HG03571 (cell line): Measurements from ENCODE around the gene KCNN3.

ENCODE experiments used
- ATAC-seq: cut with Tn5 transposase; IDR thresholded peaks from one replicate; pipeline ENCODE4 v1.9.1; 2021; ENCODE audit not compliant: unreplicated experiment

The KCNN3 gene

DNA sequence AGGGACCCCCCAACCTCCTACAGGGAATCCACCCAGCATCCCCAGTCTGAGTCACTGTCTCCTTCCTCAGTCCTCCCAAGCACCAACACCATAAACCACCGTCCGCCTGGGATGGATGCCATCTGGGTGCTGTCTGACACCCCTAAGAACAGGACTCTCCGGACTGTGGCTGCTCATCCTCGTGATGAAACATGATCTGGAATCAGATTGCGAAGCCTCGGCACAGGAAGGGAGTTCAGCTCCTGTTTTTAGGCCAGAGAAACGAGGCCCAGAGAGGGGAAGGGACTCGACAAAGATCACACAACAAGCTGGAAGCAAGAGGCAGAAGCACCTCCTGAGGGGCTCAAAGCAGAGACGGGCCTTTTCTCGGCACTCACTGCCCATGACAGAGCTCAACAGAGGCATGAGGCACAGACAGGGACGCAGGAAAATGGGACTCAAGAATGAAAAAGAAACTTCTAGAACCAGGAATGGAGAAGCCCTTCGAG, 8.4 kb downstream of the KCNN3 start:
- ATAC-seq, result no peak

DNA sequence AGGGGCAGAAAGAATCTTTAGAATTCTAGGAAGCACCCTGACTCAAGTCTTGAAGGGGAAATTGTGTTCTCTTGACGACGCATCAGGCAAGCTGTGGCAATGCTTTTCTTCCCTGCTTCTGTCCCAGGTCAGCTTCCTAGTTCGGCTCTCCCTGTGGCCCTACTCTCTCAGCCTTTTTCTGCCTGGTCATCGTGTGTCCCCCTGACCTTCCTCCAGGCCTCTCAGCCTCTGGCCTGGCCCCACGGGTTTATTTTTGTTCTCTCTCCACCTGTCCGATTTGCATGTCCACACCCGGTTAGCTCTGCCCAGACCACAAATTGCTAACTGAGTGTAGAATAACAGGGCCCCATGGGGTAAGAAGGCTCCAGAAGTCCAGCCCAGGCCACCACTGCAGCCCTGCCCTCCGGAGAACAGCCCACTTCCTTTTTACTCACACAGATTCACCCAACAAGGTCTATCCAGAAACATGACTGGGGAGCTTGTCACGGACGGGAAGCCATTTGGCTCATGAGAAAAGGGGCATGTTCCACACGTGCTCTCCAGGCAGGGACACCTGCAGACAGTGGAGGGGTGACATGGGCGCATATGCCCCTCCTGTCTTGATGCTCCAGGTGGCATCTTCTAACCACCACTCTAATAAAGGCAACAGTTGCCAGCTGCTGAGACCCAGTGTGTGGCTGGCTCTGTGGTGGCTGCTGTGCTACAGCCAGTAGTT, 9.8 kb downstream of the KCNN3 start:
- ATAC-seq, result peak; percentile 63

DNA sequence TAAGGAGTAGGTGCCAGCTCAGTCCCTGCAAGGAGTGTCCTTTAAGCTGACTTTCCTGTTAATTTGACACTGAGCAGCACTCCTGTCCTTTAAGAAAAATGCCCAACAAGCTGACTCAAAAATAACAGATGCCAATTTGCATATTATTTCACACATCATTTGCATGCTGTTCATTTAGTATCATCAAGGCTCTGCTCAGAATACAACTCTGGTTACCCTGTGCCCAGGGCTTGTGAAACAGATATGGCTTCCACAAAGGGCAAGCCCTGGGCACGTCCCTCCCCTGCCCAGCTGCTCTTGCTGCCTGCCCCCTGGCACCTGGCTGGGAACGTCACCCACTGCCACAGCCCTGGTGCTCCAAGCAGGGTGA, 10.3 kb downstream of the KCNN3 start:
- ATAC-seq, result peak; percentile 30

DNA sequence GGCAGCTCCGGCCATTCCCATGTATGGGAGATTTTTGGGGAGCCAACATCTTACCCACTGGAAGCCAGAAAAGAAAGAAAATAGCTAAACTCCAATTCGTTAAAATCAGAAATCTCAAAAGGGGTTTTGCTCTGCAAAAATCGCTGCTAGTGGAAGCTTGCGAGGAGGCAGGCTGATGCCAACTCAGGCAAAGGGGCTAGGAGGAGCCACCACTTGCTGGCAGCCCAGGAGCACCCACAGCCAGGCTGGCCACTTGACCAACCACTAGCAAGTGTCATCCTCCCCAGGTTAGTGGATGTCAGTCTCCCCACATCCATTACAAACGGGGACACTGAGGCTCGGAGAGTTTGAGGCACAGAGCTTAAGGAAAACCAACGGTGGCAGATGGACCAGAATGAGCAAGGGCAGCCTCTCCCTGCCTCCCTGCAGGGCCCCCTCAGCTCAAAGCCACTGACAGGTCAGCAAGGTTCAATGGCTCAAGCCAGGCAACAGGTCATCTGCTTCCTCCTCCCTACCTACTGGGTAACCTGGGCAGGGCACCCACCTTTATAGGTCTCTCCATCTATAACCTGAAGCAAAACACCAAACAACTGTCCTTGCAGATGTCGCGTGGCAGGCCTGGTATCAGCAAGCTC, 10.8 kb downstream of the KCNN3 start:
- no peak for ATAC-seq

DNA sequence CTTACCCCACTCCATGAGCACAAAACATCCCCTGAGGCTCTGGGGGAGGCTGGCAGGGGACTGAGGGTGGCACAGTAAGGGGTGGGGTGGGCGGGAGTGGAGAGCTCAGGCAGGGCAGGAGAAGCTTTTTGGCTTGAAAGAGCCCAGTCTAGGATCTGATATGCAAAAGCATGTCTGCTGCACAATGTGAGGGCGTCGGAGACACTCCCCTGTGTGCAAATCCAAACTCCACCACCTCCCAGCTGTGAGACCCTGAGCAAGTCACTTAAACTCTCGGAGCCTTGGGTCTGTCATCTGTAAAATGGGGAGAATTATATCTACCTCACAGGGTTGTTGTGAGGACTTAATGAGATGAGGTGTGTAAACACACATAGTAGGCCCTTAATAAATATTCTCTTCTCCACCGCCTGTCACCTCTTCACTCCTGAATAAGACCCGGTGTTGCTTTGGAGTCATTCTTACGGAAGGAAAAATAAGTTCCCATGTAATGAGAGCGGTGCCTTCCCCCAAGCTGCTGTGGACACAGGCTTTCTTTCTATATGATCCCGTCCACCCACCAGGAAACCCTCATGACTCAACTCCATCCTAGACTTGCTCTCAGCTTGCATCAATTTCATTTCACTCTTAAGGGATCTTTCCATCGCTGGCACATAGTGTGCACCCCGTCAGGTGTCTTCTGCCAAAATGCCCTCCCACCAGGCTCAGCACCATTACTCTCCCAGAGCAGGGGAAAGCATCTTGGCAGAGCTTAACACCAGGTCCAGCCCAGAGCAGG, 12.5 kb downstream of the KCNN3 start:
- no peak for ATAC-seq

DNA sequence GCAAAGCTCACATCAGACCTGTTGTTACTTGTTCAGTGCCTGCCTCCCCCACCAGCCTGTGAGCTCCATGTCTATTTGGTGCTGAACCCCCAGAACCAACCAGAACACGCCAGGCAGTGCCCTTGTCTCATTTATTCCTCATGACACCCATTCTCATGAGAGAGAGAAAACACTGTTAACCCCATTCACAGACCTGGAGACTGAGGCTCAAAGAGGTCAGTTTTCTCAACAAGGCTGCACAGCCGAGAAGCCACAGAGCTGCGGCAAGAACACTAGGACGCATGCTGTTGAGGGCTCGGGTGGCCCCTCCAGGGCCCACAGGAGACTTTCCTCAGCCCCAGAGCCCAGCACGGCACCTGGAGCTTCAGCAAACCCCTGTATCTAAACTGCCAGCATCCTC, 13.1 kb downstream of the KCNN3 start:
- no peak for ATAC-seq

DNA sequence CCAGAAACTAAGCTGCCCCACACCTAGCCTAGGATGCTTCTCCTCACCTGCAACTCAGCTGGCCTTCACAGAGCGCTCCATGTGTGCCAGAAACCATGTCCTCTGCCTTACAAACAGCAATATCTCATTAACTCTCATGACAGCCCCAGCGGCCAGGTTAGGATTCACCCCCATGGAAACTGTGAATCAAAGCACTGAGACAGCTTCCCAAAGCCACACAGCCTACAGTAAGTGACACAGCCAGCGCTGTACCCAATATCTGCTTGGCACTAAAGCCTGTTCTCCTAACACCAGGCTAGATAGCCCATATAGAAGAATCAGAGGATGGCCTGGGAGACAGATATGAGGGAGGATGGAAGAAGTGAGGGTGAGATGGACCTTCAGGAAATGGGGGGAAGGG, 13.5 kb downstream of the KCNN3 start:
- ATAC-seq, result no peak

DNA sequence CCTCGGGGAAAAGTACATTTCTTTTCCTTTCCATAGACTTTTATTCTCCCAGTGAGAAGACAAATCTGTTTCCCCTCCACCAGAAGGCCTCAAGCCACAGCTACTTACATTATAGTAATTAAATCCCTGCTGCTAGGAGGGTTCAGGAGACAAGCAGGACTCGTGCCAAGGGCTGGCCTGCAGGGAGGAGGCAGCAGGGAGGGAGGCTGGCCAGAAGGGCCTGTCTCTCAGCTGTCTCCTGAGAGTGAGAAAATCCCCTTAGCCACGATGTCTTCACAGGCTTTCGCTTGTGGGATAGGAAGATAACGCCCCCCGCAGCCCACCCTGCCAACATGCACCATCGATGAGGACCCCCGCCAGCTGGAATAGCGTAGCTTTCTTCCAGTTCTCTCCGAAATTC, 14.0 kb downstream of the KCNN3 start:
- no peak for ATAC-seq

DNA sequence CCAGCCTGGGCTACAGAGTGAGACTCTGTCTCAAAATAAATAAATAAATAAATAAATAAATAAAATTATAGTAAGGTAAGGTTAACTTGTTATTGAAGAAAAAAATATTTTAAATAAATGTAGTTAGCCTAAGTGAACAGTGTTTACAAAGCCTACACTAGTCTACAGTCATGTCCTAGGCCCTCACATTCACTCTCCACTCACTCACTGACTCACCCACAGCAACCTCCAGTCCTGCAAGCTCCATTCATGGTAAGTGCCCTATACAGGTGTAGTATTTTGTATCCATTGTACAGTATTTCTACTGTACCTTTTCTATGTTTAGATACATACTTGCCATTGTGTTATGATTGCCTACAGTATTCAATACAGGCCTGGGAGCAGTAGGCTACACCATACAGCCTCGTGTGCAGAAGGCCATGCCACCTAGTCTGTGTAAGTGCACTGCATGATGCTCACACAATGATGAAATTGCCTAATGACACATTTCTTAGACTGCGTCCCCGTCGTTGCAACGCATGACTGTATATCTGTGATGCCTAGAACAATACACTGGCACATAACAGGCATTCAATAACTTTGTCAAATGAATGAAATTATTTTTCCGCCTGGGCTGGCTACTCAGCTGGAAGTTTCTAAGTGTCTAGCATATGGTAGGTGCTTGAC, 14.8 kb downstream of the KCNN3 start:
- ATAC-seq, result no peak

DNA sequence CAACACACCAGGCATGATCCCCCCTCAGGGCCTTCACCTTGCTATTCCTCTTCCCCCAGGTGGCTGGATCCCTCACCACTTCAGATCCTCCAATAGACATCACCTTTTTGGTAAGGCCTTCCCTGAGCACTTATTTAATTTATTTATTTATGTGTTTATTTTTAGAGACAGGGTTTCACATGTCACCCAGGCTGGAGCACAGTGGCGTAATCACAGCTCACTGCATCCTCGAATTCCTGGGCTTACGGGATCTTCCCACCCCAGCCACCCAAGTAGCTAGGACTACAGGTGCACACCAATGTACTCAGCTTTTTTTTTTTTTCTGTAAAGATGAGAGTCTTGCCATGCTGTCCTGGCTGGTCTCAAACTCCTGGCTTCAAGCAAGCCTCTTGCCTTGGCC, 17.2 kb downstream of the KCNN3 start:
- no peak for ATAC-seq

DNA sequence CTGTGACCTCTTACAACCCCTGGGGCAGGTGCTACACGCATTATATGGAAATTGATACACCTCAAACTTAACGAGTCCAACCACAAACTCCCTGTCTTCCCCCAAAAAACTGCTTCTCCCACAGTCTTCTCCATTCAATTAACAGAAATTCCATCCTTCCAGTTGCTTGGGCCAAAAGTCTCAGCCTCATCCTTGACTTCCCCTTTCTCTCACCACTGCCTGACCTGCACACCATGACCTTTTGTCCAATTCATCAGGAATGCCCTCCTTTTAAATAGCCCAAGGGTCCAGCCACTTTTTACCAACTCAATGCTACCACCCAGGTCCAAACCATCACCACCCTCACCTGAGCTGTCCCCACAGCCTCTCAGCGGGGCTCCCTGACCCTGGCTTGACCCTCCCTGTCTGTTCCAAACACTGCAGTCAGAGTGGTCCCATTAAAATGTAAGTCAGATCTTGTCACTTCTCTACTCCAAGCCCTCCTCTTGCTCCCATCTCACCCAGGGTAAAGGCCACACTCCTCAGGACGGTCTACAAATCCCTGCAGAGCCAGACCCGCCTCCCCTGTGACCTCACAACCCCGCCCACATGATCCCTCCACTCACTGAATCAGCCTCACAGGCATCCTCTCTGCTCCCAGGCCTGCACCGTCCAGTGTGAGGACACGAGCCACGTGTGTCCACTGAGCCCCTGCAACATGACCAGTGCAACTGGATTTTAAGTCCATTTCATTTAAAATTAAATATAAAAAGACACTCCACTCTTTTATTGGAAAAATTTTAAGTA, 18.5 kb downstream of the KCNN3 start:
- no peak for ATAC-seq

DNA sequence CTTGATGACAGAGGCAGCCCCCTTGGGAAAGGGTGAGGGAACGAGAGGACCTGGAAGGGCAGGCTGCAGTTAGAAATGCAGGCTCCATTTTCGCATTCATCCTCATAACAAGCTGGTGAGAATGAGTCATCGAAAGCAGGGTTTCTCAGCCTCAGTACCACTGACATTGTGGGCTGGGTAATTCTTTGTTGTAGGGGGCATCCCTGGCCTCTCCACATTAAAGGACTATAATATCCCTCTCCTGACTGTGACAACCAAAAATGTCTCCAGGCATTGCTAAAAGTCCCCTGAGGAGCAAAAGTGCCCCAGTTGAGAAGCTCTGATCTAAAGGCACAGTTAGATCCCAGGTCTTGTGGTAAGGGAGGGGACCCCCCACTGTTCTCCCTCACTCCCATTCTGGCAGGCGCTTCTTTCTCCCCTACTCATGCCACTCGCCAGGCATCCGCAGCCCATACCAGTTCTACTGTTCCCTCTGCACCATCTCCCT, 20.4 kb downstream of the KCNN3 start:
- no peak for ATAC-seq

DNA sequence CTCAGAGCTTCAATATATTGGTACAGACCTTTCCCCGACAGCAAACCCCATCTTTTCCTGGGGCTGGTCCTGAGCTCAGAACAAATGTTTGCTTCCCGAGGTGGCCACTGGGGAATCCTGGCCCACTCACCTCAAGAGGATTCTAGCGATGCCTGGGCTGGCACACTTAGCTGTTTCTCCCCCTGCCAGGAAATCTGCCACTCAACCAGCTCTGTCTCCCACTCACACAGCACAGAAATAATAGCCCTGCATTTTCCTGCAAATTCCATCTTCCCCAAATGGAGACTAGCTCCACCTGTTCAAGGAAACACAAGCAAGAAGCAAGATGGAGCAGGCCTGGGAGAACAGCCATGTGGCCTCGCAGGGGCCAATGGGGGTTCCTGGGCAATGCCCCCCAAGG, 21.1 kb downstream of the KCNN3 start:
- no peak for ATAC-seq

DNA sequence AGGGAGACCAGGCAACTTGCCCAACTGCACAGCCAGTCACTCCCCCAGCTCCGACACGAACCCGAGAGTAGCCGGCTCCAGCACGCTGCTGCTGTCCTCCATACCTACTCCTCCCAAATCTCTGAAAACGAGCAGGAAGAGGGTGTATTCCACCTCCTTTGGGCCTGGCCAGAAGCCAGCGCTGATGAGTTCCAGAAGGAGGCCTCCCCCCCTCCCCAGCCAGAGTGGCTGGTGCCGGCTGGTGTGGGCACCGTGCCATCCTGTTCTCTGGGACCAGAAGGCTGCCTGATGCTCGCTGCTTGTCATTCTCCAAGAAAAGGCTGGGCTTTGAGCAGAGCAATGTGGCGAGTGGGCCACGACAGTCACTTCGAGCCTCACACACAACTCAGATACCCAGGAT, 22.2 kb downstream of the KCNN3 start:
- no peak for ATAC-seq

DNA sequence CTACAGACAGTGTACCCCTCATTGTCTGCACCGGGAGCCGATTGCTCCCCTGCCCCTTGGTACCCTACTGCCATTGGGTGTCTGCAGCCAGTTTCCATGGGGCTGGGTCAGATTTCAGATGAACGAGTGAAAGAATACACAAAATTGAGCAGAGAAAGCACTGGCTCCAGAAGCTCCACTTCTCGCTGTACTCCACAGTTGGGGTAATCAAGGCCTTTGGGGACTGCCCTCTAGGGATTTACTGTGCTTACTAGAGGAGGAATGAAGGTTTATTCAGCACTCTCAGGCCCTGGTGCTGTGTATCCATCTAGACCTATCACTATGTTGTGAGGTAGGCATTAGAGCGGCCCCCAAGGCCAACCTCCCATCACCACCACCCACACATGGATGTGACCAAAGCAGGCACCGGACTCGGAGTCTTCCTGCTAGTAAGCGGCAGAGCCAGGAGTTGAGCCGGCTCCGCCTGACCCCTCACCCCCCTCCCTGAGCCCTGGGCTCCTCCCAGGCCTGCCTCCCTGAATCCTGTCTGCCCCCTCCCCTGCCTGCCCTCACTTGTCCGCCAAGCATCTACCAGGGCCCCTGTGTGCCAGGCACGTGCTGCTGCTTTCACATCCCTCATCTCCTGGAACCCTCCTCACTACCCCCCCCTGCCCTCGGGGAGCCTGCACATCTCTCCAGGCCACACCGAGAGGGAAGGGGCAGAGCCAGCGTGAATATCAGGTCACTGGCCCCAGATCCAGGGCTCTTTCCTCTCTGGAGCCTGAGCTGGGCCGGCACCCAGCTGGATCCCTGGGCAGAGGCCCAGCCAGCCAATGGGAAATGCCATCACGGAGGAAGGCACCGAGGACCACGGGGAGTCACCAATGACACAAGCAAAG, 23.3 kb downstream of the KCNN3 start:
- ATAC-seq, result no peak

DNA sequence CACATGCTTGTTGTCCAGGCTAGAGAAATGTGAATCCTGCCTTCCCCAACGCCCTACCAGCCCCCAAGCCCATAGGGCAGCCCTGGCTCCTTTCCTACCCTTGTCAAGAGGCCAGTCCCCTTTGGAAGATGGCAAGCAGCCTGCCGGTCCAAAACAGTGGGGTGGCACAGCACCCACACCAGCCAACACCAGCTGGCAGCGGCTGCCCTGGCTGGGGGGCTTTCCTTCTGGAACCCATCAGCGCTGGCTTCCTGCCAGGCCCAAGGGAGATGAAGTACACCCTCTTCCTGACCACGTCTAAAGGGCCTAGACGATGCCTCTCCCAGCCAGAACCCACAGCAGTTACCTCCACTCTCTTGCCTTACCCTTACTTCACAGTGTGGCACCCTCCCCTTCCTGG, 24.2 kb downstream of the KCNN3 start:
- no peak for ATAC-seq

DNA sequence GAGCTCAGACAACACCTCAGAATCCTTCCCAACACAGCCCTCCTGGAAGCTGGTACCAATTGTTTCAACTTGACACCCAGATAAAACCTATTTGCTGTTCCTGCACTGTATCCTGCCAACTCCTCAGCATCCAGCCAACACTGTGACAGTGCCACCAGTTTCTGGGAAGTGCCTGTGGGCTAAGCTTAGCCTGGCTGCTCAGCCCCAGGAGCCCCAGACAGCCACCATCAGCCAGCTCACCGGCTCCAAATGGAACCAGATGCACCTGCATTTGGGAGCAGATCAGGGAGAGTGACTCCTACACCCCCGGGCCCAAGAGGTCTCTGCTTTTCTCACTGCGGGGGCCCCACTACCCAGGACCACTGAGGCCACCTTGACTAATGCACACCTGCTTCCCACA, 24.9 kb downstream of the KCNN3 start:
- ATAC-seq, result no peak

DNA sequence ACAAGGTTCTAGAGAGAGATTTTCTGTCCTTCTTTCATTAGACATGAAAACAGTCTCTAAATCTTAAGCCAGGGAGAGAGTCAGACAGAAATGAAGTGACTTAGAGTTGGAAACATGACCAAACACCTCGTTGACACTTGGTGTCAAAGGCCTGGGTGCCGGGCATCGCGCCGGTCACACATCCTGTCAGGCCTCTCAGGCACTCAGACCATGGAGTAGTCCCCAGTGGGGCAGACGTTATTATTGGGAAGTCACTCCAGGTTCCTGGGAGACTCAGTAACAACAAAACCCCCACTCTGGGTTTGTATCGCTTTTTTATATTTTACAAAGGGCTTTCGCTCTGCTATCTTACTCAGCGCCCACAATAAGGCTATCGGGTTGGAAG, 25.8 kb downstream of the KCNN3 start:
- ATAC-seq, result no peak

DNA sequence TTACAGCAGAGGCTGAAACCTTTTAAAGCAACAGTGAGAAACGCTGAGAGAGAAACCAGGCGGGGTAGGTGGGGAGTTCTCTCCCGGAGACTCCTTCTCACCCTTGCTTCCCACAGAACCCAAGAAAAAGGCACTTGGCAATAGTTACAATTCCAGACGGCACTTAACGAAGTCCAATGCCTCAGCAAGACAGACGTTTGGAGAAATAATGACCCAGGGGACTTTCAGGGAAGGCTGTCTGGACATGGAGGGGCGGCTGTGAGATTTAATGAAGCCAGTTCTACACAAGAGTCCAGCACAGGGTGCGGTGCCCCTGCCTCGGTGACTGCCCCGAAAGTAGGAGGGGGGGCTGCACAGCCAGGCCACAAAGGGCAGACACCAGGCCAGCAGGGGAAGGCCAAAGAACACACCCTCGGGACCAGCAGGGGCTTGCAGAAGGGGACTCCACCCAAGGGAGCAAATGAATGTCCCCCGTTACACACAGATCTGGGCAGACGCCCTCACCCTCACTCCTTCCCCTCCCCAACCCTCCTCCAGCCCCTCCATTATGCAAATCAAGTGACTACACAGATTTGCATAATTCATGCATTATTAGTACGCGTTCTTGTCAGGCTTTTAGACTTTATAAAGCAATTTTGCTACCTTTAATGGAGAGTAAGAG, 26.3 kb downstream of the KCNN3 start:
- no peak for ATAC-seq
